Stimulated activated naive CD8-positive, alpha-beta T cell treated with anti-CD3 and anti-CD28 coated beads, Interleukin-15, amount 100 ng/mL, for 72 hours (primary cell): ENCODE data around the gene TRIM69.

ENCODE experiments used
- ATAC-seq: fragments of 150-1000 bp; cut with Tn5 transposase; 2 replicates; pipeline ENCODE4 v1.10.0; 2021; ENCODE audit warnings: mild to moderate bottlenecking, moderate library complexity
- DNase-seq, 2 donors: peaks; one replicate each; pipeline ENCODE4 v3.0.0; 2021 to 2022
- H3K27ac Mint-ChIP-seq, 2 donors: one replicate each; pipeline ENCODE4 v1.8.0; 2022; ENCODE audit warnings: mild to moderate bottlenecking in 2 of 2, mixed read lengths in 2 of 2, moderate library complexity in 2 of 2
- H3K27me3 Mint-ChIP-seq: one replicate; pipeline ENCODE4 v1.8.0; 2022; ENCODE audit warnings: mixed read lengths
- H3K4me1 Mint-ChIP-seq: one replicate; pipeline ENCODE4 v1.8.0; 2022; ENCODE audit warnings: mild to moderate bottlenecking, mixed read lengths
- H3K4me3 Mint-ChIP-seq, 2 donors: one replicate each; pipeline ENCODE4 v1.8.0; 2022; ENCODE audit warnings: mild to moderate bottlenecking in 2 of 2, mixed read lengths in 2 of 2, moderate library complexity in 1 of 2
- H3K9me3 Mint-ChIP-seq, 2 donors: one replicate each; pipeline ENCODE4 v1.8.0; 2022; ENCODE audit warnings: mixed read lengths in 2 of 2

Gene TRIM69

DNA sequence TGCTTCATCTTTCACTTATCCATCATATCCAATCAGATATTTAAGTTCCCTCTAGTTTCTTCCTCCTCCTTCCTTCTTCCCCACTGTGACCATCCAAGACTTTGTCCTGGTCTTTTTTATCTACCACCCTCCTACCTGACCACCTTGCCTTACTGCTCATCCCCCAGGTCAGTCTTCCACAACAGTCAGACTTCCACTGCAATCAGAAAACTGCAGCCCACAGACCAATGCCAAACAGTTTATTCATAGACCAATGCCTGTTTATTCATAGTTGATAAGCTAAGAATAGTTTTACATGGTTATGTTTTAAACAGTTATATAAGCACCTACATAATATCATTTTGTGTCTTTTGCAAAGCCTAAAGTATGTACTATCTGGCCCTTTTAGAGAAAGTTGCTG lies 65.5 kb downstream of the TRIM69 start:
- Mint-ChIP-seq H3K4me3 (no peak overlapping the region), H3K27ac (no peak overlapping the region), H3K4me1 (no peaks in the 10 kb centered on the region), H3K9me3 (no peaks in the 10 kb centered on the region), H3K27me3 (no peaks in the 10 kb centered on the region)
- no peak for DNase-seq
- ATAC-seq: no peak

DNA sequence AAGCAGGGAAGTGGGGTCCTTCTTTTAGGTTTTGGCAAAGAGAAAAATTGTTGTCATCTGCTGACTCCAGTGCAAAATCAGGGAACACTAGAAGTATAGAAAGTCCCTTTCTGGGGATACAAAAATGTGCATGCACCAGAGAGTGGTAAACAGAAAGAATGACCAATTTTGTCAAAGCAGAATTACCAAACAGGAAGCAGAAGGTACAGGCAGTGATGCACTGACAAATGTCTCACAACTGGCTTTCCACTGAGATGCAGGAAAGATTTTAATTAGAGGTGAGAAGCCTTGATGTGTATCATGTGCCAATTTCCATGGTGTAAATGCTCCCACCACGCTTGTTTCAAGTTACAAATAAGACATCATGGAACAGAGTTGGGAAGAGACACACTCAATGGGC lies 66.0 kb downstream of the TRIM69 start:
- no peak overlapping the region for H3K27ac Mint-ChIP-seq
- ATAC-seq (no peak), DNase-seq (no peak)
- no peaks in the 10 kb centered on the region for H3K9me3 Mint-ChIP-seq
- no peaks in the 10 kb centered on the region for H3K4me1 Mint-ChIP-seq
- no peak overlapping the region for H3K4me3 Mint-ChIP-seq
- no peaks in the 10 kb centered on the region for H3K27me3 Mint-ChIP-seq

DNA sequence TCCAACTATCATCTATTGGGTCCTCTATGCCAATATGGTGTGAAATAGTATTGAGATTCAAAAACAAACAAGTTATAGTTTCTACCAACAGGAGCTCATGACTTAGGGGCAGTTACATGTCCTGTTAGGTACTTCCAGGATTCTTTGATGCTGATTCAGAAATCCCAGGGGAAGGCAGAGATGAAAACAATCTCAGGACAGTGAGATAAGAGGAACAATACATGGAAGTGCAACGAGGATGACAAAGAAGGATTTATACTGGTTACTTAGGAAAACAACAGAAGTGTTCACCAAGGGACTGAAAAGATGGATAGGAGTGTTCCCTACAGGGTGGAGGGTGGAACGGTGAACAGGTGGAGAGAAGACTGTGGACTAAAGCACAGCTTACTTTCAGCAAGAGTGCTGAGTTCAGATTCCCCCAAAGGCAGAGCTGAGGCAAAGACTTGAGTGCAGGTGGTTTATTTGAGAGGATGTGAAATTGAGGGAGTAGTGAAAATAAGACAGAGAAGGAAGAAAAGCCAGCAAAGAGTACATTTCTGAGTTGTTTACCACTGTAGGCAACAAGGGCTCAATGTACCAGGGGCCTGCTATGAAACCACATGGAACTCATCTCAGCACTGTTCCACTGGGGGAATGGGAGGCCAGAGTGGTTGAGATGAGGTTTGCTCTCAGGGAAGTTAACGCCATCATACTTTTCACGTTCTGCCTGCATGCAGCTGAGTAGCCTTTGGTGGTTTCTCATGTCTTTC lies 68.1 kb downstream of the TRIM69 start:
- Mint-ChIP-seq H3K27me3 (no peaks in the 10 kb centered on the region), H3K4me3 (no peak overlapping the region), H3K27ac (no peak overlapping the region), H3K4me1 (no peaks in the 10 kb centered on the region), H3K9me3 (no peaks in the 10 kb centered on the region)
- DNase-seq (no peak), ATAC-seq (no peak)

DNA sequence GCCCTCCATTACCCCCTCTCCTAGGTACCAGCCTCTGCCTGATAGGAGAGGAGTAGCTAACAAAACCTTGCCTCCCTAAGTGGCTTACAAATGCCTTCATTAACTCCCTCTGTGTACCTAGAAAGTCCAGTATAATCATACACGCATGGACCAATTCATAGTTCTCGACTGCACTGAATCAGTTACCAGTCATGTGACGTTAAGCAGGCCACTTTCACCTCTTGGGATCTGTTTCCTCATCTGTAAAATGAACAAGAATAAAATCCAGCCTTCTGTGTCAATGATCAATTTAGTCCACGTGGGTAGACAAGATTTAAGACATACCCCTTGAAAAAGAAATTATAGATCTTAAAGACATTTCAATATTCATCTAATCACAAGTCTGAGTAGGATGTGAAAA lies 72.2 kb downstream of the TRIM69 start:
- H3K4me3 Mint-ChIP-seq: no peak overlapping the region
- no peak for DNase-seq
- H3K27ac Mint-ChIP-seq: no peak overlapping the region
- no peaks in the 10 kb centered on the region for H3K27me3 Mint-ChIP-seq
- H3K9me3 Mint-ChIP-seq: no peaks in the 10 kb centered on the region
- H3K4me1 Mint-ChIP-seq: peaks cover 7% of the 10 kb centered on the region
- ATAC-seq: no peak

DNA sequence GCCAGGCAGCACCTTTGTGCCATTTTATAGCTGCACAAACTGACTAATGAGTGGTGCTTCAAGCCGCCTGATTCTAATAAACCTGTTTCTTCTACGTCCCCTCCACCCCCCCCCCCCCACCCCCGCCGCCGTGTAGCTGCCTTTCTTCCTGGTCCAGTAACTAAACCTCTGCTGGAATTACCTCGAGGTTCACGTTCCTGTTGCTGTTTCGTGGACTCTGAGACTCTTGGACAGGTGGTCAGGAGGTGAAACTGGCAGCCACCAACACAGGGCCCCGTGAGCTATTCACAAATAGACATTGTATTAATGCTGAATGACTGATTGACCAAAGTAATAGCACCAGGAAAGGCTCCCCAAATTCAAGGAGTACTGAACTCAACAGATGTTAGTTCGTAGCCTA lies 73.9 kb downstream of the TRIM69 start:
- H3K4me1 Mint-ChIP-seq: peaks cover 7% of the 10 kb centered on the region

DNA sequence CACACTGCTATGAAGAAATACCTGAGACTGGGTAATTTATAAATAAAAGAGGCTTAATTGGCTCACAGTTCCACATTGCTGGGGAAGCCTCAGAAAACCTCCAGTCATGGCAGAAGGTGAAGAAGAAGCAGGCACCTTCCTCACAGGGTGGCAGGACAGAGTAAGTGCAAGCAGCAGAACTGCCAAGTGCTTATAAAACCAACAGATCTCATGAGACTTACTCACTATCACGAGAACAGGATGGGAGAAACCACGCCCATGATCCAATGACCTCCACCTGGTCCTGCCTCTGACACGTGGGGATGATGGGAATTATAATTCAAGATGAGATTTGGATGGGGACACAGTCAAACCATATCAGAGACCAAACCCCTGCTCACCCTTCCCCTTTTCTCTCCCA lies 75.0 kb downstream of the TRIM69 start:
- Mint-ChIP-seq H3K9me3 (no peaks in the 10 kb centered on the region), H3K4me1 (peaks cover 7% of the 10 kb centered on the region), H3K27ac (no peak overlapping the region), H3K27me3 (no peaks in the 10 kb centered on the region), H3K4me3 (no peak overlapping the region)
- no peak for DNase-seq
- ATAC-seq: no peak

More for the DNA sequence above, 73.9 kb downstream of the TRIM69 start:
- ATAC-seq (no peak), DNase-seq (no peak)
- H3K27ac Mint-ChIP-seq: no peak overlapping the region
- no peak overlapping the region for H3K4me3 Mint-ChIP-seq
- H3K9me3 Mint-ChIP-seq: no peaks in the 10 kb centered on the region
- H3K27me3 Mint-ChIP-seq: no peaks in the 10 kb centered on the region

DNA sequence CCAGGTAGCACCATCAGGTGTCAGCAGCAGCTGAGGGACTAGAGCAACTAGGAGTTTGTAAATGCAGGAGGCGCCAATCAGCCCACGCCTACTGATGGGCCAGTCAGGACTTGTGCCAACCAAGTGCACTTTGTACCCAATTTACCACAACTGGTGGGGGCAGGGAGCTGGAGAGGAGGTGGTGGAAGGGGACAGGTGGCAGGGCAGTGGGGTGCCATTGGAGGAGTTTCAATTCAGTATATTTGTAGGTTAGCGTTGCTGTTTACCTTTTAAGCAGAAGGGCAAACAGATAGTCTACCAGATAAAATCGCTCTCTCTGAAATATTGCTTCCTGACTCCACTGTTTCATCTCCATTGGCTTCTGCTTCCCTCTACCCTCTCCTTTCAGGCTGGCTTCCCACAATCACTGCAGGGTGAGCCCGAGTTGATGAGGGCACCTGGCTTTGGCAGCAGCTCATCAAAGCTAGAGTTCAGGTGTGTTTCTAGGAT lies 75.7 kb downstream of the TRIM69 start:
- no peak overlapping the region for H3K4me3 Mint-ChIP-seq
- no peaks in the 10 kb centered on the region for H3K9me3 Mint-ChIP-seq
- H3K27me3 Mint-ChIP-seq: no peaks in the 10 kb centered on the region
- DNase-seq: no peak
- no peak overlapping the region for H3K27ac Mint-ChIP-seq
- no peak for ATAC-seq
- peaks cover 7% of the 10 kb centered on the region for H3K4me1 Mint-ChIP-seq

DNA sequence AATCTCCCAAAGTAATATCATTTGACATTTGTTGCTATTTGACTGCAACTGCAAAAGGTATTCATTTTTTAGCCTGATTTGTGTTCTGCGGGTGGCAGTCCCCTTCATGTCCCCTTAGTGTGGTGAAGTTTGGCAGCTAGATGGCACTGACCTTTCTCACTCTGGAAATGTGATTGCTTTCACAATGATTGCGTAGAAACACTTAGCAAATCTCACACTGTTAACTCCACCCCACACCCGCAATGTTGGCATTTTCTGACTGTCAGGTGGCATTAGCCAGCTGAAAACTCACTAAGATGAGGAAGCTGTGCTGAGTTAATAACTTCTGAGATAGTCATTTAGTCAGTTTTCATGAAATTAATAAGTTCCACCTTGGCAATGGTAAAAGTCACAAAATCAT lies 76.9 kb downstream of the TRIM69 start:
- Mint-ChIP-seq H3K4me3 (no peak overlapping the region), H3K27me3 (no peaks in the 10 kb centered on the region), H3K4me1 (peaks cover 7% of the 10 kb centered on the region), H3K9me3 (no peaks in the 10 kb centered on the region), H3K27ac (no peak overlapping the region)
- DNase-seq (no peak), ATAC-seq (no peak)
